ENCODE results near the gene ACSL6.

DNA sequence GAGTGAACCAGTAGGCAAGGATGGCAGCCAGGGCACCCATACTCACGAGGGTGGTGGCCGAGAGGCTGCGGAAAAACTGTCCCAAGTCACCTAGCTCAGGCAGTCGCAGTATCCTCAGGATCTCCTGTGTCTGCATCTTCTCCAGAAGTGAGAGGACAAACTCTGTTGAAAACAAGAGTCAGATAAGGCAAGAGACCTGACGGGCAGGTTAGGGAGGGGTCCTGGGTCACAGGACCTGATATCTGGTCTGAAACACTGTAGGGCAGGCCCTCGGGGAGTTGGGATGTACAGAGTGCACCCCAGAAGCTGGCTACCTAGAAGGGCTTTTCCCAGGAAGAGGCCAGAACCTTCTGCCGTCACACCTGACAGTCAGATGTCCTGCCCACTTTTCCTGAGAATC lies 17.4 kb downstream of the ACSL6 start:
- TF ChIP-seq CTCF (IDR thresholded peaks at IDR 0.05) = no peak
- TF ChIP-seq EZH2 (IDR thresholded peaks at IDR 0.05; ENCODE audit: borderline replicate concordance, insufficient read depth, low read depth, low read length, poor library complexity, severe bottlenecking) = no peak
